PC-3 (cell line): ENCODE results near the gene RPL36. TPM values are rescaled to one million over a fixed set of nuclear protein-coding genes. Genes with fewer than 3 reads are reported as not detected.

ENCODE experiments used
- ATAC-seq: fragments of 200-7000 bp; cut with Tn5 transposase; 2 replicates; pipeline ENCODE4 v1.9.1; 2020; ENCODE audit warnings: mild to moderate bottlenecking, moderate library complexity
- BruUV-seq: library from RNA; stranded (reverse); fragments of 400-500 nt; replicated peaks from 2 replicates; lab custom pipeline; 2021; lab: Mats Ljungman, UMichigan
- CTCF ChIA-PET: fragments of 300-600 bp; sonication (Branson Sonifier 250); formaldehyde crosslinking; loops from one replicate; lab custom pipeline; 2022; ENCODE audit warnings: antibody characterized with exemption; lab: Charles Lee
- POLR2A ChIA-PET: fragments of 300-600 bp; sonication (Branson Sonifier 250); formaldehyde crosslinking; loops from one replicate; lab custom pipeline; 2022; ENCODE audit warnings: antibody characterized with exemption; ENCODE audit not compliant: unreplicated experiment; lab: Charles Lee
- DNase-seq: peaks from one replicate; pipeline ENCODE4 v3.0.0-alpha.2; 2015
- H2AFZ ChIP-seq: fragments of 300-600 bp; sonication (generic); 2 replicates; pipeline ENCODE4 v1.6.0; 2016; ENCODE audit warnings: antibody characterized with exemption, low read length
- H3F3A ChIP-seq: fragments of 300-600 bp; sonication (generic); one replicate; pipeline ENCODE4 v1.6.0; 2017; ENCODE audit warnings: antibody characterized with exemption, low read length, control low read depth, mild to moderate bottlenecking; ENCODE audit not compliant: unreplicated experiment
- H3K27ac ChIP-seq: fragments of 300-600 bp; sonication (generic); 2 replicates; pipeline ENCODE4 v1.5.1; 2016; ENCODE audit warnings: mild to moderate bottlenecking, low read length
- H3K27me3 ChIP-seq: fragments of 300-600 bp; sonication (generic); 2 replicates; pipeline ENCODE4 v1.6.1; 2016; ENCODE audit warnings: low read length, mixed read lengths
- H3K36me3 ChIP-seq: fragments of 300-600 bp; sonication (generic); 2 replicates; pipeline ENCODE4 v1.6.1; 2016; ENCODE audit warnings: low read depth, mixed run types, low read length, mixed read lengths
- H3K4me1 ChIP-seq: fragments of 300-600 bp; sonication (generic); 2 replicates; pipeline ENCODE4 v1.5.1; 2016; ENCODE audit warnings: low read length; ENCODE audit not compliant: insufficient read depth
- H3K4me2 ChIP-seq: fragments of 300-600 bp; sonication (generic); 2 replicates; pipeline ENCODE4 v1.6.0; 2016; ENCODE audit warnings: low read length
- H3K4me3 ChIP-seq: fragments of 300-600 bp; sonication (generic); 2 replicates; pipeline ENCODE4 v1.5.1; 2016; ENCODE audit warnings: mild to moderate bottlenecking, low read length, mixed read lengths
- H3K79me2 ChIP-seq: fragments of 300-600 bp; sonication (generic); 2 replicates; pipeline ENCODE4 v1.6.1; 2017; ENCODE audit warnings: low read length, mixed read lengths
- H3K9ac ChIP-seq: fragments of 300-600 bp; sonication (generic); 2 replicates; pipeline ENCODE4 v1.6.0; 2016; ENCODE audit warnings: mild to moderate bottlenecking, low read length
- H3K9me2 ChIP-seq: fragments of 300-600 bp; sonication (generic); replicated peaks from 2 replicates; pipeline ENCODE4 v1.6.1; 2016; ENCODE audit warnings: mixed run types, low read length, mixed read lengths
- H3K9me3 ChIP-seq: fragments of 300-600 bp; sonication (generic); 2 replicates; pipeline ENCODE4 v1.6.1; 2016; ENCODE audit warnings: low read length, mixed read lengths
- H4K20me1 ChIP-seq: fragments of 300-600 bp; sonication (generic); 2 replicates; pipeline ENCODE4 v1.6.1; 2016; ENCODE audit warnings: low read length, mixed read lengths
- EZH2 ChIP-seq: fragments of 300-600 bp; sonication (generic); IDR thresholded peaks from one replicate; pipeline ENCODE4 v1.6.1; 2017; ENCODE audit warnings: antibody characterized with exemption, mild to moderate bottlenecking, low read length; ENCODE audit not compliant: unreplicated experiment
- EZH2phosphoT487 ChIP-seq: fragments of 300-600 bp; sonication (generic); IDR thresholded peaks from 2 replicates; pipeline ENCODE4 v1.6.1; 2018; ENCODE audit warnings: mild to moderate bottlenecking, antibody characterized with exemption, low read length, borderline replicate concordance
- intact Hi-C: fragments of 100-400 bp; cut with micrococcal nuclease; formaldehyde crosslinking; loops from 2 replicates; pipeline ENCODE4 v1.9.0; 2023
- total RNA-seq: library from RNA; depleted of rRNA; stranded (reverse); fragments of >200 nt; gene quantifications from 2 replicates; pipeline ENCODE4 v1.2.3, GENCODE V29; 2014
- TF ChIP-seq, protein P1 (sequence below): fragments of 300-600 bp; sonication (generic); conservative IDR thresholded peaks from 2 replicates; pipeline ENCODE4 v1.5.1; 2017; ENCODE audit warnings: antibody characterized with exemption, low read depth, mild to moderate bottlenecking, low read length

The RPL36 gene
- total RNA-seq, 1 experiment from 2014 or later, result 2,470 TPM

DNA sequence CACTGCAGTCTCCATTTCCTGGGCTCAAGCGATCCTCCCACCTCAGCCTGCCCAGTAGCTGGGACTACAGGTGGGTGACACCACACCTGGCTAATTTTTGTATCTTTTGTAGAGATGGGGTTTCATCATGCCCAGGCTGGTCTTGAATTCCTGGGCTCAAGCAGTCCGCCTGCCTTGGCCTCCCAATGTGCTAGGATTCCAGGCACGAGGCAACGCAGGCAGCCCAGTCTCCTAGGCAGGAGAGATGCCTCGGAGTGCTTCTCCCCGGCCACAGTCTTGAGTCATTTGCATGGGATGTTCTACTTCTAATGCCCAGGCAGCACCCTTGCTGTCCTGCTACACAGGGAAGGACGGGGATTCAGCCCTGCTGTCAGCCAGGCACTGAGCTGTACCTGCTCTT lies 18.5 kb upstream of the RPL36 start:
- Histone ChIP-seq H3K4me1 (no peaks in the 10 kb centered on the region), H3K4me3 (no peak overlapping the region), H3F3A (no peaks in the 10 kb centered on the region), H3K36me3 (peaks cover 30% of the 10 kb centered on the region), H3K27ac (no peak overlapping the region), H4K20me1 (no peaks in the 10 kb centered on the region), H2AFZ (no peak overlapping the region), H3K9me3 (no peaks in the 10 kb centered on the region), H3K27me3 (no peaks in the 10 kb centered on the region), H3K9me2 (no peaks in the 10 kb centered on the region), H3K4me2 (no peak overlapping the region), H3K79me2 (no peaks in the 10 kb centered on the region), H3K9ac (no peak overlapping the region)
- DNase-seq (no peak), ATAC-seq (0 out of 2 replicates have a peak, but pooled peaks have one; percentile 10)
- CTCF ChIA-PET, result no interaction called here
- BruUV-seq, result no TSS peak
- TF ChIP-seq, protein P1, sequence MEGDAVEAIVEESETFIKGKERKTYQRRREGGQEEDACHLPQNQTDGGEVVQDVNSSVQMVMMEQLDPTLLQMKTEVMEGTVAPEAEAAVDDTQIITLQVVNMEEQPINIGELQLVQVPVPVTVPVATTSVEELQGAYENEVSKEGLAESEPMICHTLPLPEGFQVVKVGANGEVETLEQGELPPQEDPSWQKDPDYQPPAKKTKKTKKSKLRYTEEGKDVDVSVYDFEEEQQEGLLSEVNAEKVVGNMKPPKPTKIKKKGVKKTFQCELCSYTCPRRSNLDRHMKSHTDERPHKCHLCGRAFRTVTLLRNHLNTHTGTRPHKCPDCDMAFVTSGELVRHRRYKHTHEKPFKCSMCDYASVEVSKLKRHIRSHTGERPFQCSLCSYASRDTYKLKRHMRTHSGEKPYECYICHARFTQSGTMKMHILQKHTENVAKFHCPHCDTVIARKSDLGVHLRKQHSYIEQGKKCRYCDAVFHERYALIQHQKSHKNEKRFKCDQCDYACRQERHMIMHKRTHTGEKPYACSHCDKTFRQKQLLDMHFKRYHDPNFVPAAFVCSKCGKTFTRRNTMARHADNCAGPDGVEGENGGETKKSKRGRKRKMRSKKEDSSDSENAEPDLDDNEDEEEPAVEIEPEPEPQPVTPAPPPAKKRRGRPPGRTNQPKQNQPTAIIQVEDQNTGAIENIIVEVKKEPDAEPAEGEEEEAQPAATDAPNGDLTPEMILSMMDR, result no peak
- TF ChIP-seq EZH2phosphoT487 (no peak), EZH2 (no peak)
- POLR2A ChIA-PET, result no interaction called here
- intact Hi-C loops, result no loop called here

DNA sequence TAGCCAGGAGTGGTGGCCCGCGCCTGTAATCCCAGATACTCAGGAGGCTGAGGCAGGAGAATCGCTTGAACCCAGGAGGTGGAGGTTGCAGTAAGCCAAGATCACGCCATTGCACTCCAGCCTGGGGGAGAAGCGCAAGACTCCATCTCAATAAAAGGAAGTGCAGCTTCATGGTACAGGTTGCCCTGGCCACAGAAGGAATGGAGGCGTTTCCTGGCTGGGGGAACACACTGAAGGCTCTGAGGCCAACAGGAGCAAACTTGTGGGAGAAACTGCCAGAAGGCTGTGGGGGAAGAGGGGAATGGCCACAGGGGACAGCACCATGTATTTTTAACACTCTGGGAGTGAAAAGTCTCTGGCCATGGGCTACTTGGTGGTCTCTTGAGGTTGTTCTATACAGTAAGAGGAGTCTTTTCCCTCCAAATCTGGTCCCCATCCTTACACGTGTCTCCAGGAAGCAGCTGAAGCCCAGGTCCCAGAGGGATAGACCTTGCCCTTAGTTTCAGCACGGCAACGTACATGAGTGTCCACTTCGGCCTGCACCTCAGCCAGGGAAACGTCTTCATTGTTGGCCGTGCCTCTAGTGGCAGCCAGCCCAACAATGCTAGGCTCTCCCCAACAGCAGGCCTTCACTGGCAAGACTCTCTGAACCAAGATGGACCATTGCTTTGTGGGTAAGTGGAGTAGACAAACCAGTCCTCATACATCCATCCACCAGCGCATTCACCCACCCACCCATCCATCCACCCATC lies 17.2 kb upstream of the RPL36 start:
- H3K79me2 ChIP-seq, result no peaks in the 10 kb centered on the region
- no peak for ATAC-seq
- no peaks in the 10 kb centered on the region for H3K9me2 ChIP-seq
- no peak overlapping the region for H3K4me3 ChIP-seq
- H3K27ac ChIP-seq, result no peak overlapping the region
- H3K36me3 ChIP-seq, result peaks cover 17% of the 10 kb centered on the region
- no peak overlapping the region for H2AFZ ChIP-seq
- H3K9me3 ChIP-seq, result no peaks in the 10 kb centered on the region
- no peaks in the 10 kb centered on the region for H3F3A ChIP-seq
- H3K4me2 ChIP-seq, result no peak overlapping the region
- ChIA-PET POLR2A (no interaction called here), CTCF (no interaction called here)
- H3K9ac ChIP-seq, result no peak overlapping the region
- H4K20me1 ChIP-seq, result no peaks in the 10 kb centered on the region
- no peaks in the 10 kb centered on the region for H3K27me3 ChIP-seq
- DNase-seq, result no peak
- intact Hi-C loops, result no loop called here
- H3K4me1 ChIP-seq, result no peaks in the 10 kb centered on the region
- TF ChIP-seq, protein P1, result no peak
- no TSS peak for BruUV-seq

DNA sequence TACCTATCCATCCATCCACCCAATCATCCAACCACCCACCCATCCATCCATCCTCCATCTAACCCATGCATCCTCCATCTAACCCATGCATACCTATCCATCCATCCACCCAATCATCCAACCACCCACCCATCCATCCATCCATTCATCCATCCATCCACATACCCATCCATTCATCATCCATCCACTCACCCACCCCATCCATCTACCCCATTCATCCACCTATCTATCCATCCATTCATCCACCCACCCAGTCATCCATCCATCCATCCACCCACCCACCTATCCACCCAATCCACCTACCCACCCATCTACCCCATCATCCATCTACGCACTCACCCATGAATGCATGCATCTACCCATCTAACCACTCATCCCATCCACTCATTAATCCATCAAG lies 16.3 kb upstream of the RPL36 start:
- BruUV-seq, result no TSS peak
- H3K36me3 ChIP-seq, result peaks cover 12% of the 10 kb centered on the region
- no peak overlapping the region for H3K27ac ChIP-seq
- H3F3A ChIP-seq, result no peaks in the 10 kb centered on the region
- no peaks in the 10 kb centered on the region for H3K9me2 ChIP-seq
- H3K79me2 ChIP-seq, result no peaks in the 10 kb centered on the region
- H3K4me2 ChIP-seq, result no peak overlapping the region
- H3K9ac ChIP-seq, result no peak overlapping the region
- intact Hi-C loops, result no loop called here
- TF ChIP-seq EZH2, result no peak
- no peaks in the 10 kb centered on the region for H3K4me1 ChIP-seq
- no peaks in the 10 kb centered on the region for H4K20me1 ChIP-seq
- ATAC-seq, result no peak
- H2AFZ ChIP-seq, result no peak overlapping the region
- CTCF ChIA-PET, result no interaction called here
- no peak for DNase-seq
- POLR2A ChIA-PET, result no interaction called here
- no peaks in the 10 kb centered on the region for H3K9me3 ChIP-seq
- no peaks in the 10 kb centered on the region for H3K27me3 ChIP-seq
- H3K4me3 ChIP-seq, result no peak overlapping the region
